ENCODE results near the gene KCNAB1. TPM values are rescaled to one million over a fixed set of nuclear protein-coding genes. Genes with fewer than 3 reads are reported as not detected.

Gene KCNAB1
- total RNA-seq, 1 donor from 2014 or later = 16.5 TPM

- no peak for TF ChIP-seq CTCF (IDR thresholded peaks at IDR 0.05; ENCODE audit: partially characterized antibody, unreplicated experiment)
These were observed 311.2 kb downstream of the KCNAB1 start for GRCh38 chr3:156431334-156432124.

GRCh38 chr3:156432563-156432962 lies 312.2 kb downstream of the KCNAB1 start:
- Mint-ChIP-seq H3K4me3 (ENCODE audit: unreplicated experiment) (no peak overlapping the region), H3K36me3 (ENCODE audit: unreplicated experiment) (peaks cover 12% of the 10 kb centered on the region), H3K27me3 (ENCODE audit: unreplicated experiment) (peaks cover 2% of the 10 kb centered on the region), H3K9me3 (ENCODE audit: unreplicated experiment) (peaks cover 2% of the 10 kb centered on the region), H3K4me1 (ENCODE audit: low read depth, unreplicated experiment) (peaks cover 22% of the 10 kb centered on the region), H3K27ac (ENCODE audit: unreplicated experiment) (no peak overlapping the region)
- no peak for DNase-seq
- no peak for TF ChIP-seq CTCF (IDR thresholded peaks at IDR 0.05; ENCODE audit: partially characterized antibody, unreplicated experiment)

More at GRCh38 chr3:156431334-156432124, 311.2 kb downstream of the KCNAB1 start:
- Mint-ChIP-seq H3K27ac (ENCODE audit: unreplicated experiment) (no peak overlapping the region), H3K36me3 (ENCODE audit: unreplicated experiment) (peaks cover 7% of the 10 kb centered on the region), H3K4me1 (ENCODE audit: low read depth, unreplicated experiment) (peaks cover 27% of the 10 kb centered on the region), H3K9me3 (ENCODE audit: unreplicated experiment) (peaks cover 2% of the 10 kb centered on the region), H3K4me3 (ENCODE audit: unreplicated experiment) (no peak overlapping the region), H3K27me3 (ENCODE audit: unreplicated experiment) (peaks cover 2% of the 10 kb centered on the region)
- DNase-seq = no peak

- no peak overlapping the region for H3K27ac Mint-ChIP-seq (ENCODE audit: unreplicated experiment)
- no peak overlapping the region for H3K4me3 Mint-ChIP-seq (ENCODE audit: unreplicated experiment)
- no peak for TF ChIP-seq CTCF (IDR thresholded peaks at IDR 0.05; ENCODE audit: partially characterized antibody, unreplicated experiment)
- peaks cover 22% of the 10 kb centered on the region for H3K4me1 Mint-ChIP-seq (ENCODE audit: low read depth, unreplicated experiment)
- no peak for DNase-seq
- H3K27me3 Mint-ChIP-seq (ENCODE audit: unreplicated experiment) = peaks cover 2% of the 10 kb centered on the region
- H3K36me3 Mint-ChIP-seq (ENCODE audit: unreplicated experiment) = peaks cover 12% of the 10 kb centered on the region
- H3K9me3 Mint-ChIP-seq (ENCODE audit: unreplicated experiment) = peaks cover 2% of the 10 kb centered on the region
These were observed 312.8 kb downstream of the KCNAB1 start for GRCh38 chr3:156433138-156433537.

GRCh38 chr3:156433910-156434309 lies 313.5 kb downstream of the KCNAB1 start:
- Mint-ChIP-seq H3K4me1 (ENCODE audit: low read depth, unreplicated experiment) (peaks cover 22% of the 10 kb centered on the region), H3K27me3 (ENCODE audit: unreplicated experiment) (peaks cover 2% of the 10 kb centered on the region), H3K4me3 (ENCODE audit: unreplicated experiment) (no peak overlapping the region), H3K27ac (ENCODE audit: unreplicated experiment) (no peak overlapping the region), H3K36me3 (ENCODE audit: unreplicated experiment) (peaks cover 12% of the 10 kb centered on the region), H3K9me3 (ENCODE audit: unreplicated experiment) (peaks cover 2% of the 10 kb centered on the region)
- no peak for TF ChIP-seq CTCF (IDR thresholded peaks at IDR 0.05; ENCODE audit: partially characterized antibody, unreplicated experiment)
- DNase-seq = no peak

GRCh38 chr3:156434921-156435320 lies 314.5 kb downstream of the KCNAB1 start:
- peaks cover 2% of the 10 kb centered on the region for H3K27me3 Mint-ChIP-seq (ENCODE audit: unreplicated experiment)
- peaks cover 12% of the 10 kb centered on the region for H3K36me3 Mint-ChIP-seq (ENCODE audit: unreplicated experiment)
- no peak for TF ChIP-seq CTCF (IDR thresholded peaks at IDR 0.05; ENCODE audit: partially characterized antibody, unreplicated experiment)
- H3K9me3 Mint-ChIP-seq (ENCODE audit: unreplicated experiment) = peaks cover 2% of the 10 kb centered on the region
- H3K4me3 Mint-ChIP-seq (ENCODE audit: unreplicated experiment) = no peak overlapping the region
- DNase-seq = no peak
- H3K4me1 Mint-ChIP-seq (ENCODE audit: low read depth, unreplicated experiment) = peaks cover 14% of the 10 kb centered on the region
- H3K27ac Mint-ChIP-seq (ENCODE audit: unreplicated experiment) = no peak overlapping the region
